Measurements from ENCODE around the gene MISP. TPM values are rescaled to one million over a fixed set of nuclear protein-coding genes. Genes with fewer than 3 reads are reported as not detected.

The MISP gene
- total and polyA plus RNA-seq, 2 of the 13 experiments (the other 11 are each of a cell fraction or from before 2014, with no cell fraction given), result 0.67 to 1.3 TPM

GRCh38 chr19:757811-758668, 7.1 kb downstream of the MISP start (continued):
- TF ChIP-seq, protein P1, sequence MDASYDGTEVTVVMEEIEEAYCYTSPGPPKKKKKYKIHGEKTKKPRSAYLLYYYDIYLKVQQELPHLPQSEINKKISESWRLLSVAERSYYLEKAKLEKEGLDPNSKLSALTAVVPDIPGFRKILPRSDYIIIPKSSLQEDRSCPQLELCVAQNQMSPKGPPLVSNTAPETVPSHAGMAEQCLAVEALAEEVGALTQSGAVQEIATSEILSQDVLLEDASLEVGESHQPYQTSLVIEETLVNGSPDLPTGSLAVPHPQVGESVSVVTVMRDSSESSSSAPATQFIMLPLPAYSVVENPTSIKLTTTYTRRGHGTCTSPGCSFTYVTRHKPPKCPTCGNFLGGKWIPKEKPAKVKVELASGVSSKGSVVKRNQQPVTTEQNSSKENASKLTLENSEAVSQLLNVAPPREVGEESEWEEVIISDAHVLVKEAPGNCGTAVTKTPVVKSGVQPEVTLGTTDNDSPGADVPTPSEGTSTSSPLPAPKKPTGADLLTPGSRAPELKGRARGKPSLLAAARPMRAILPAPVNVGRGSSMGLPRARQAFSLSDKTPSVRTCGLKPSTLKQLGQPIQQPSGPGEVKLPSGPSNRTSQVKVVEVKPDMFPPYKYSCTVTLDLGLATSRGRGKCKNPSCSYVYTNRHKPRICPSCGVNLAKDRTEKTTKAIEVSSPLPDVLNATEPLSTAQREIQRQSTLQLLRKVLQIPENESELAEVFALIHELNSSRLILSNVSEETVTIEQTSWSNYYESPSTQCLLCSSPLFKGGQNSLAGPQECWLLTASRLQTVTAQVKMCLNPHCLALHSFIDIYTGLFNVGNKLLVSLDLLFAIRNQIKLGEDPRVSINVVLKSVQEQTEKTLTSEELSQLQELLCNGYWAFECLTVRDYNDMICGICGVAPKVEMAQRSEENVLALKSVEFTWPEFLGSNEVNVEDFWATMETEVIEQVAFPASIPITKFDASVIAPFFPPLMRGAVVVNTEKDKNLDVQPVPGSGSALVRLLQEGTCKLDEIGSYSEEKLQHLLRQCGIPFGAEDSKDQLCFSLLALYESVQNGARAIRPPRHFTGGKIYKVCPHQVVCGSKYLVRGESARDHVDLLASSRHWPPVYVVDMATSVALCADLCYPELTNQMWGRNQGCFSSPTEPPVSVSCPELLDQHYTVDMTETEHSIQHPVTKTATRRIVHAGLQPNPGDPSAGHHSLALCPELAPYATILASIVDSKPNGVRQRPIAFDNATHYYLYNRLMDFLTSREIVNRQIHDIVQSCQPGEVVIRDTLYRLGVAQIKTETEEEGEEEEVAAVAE (CRISPR knock-in tag; IDR thresholded peaks at IDR 0.05; ENCODE audit: borderline replicate concordance), result no peak
- no peak for TF ChIP-seq TP53 (CRISPR knock-in tag; conservative IDR thresholded peaks at IDR 0.05)
- TF ChIP-seq, protein P2, sequence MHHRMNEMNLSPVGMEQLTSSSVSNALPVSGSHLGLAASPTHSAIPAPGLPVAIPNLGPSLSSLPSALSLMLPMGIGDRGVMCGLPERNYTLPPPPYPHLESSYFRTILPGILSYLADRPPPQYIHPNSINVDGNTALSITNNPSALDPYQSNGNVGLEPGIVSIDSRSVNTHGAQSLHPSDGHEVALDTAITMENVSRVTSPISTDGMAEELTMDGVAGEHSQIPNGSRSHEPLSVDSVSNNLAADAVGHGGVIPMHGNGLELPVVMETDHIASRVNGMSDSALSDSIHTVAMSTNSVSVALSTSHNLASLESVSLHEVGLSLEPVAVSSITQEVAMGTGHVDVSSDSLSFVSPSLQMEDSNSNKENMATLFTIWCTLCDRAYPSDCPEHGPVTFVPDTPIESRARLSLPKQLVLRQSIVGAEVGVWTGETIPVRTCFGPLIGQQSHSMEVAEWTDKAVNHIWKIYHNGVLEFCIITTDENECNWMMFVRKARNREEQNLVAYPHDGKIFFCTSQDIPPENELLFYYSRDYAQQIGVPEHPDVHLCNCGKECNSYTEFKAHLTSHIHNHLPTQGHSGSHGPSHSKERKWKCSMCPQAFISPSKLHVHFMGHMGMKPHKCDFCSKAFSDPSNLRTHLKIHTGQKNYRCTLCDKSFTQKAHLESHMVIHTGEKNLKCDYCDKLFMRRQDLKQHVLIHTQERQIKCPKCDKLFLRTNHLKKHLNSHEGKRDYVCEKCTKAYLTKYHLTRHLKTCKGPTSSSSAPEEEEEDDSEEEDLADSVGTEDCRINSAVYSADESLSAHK (CRISPR knock-in tag; IDR thresholded peaks at IDR 0.05; ENCODE audit: borderline replicate concordance), result no peak

DNA sequence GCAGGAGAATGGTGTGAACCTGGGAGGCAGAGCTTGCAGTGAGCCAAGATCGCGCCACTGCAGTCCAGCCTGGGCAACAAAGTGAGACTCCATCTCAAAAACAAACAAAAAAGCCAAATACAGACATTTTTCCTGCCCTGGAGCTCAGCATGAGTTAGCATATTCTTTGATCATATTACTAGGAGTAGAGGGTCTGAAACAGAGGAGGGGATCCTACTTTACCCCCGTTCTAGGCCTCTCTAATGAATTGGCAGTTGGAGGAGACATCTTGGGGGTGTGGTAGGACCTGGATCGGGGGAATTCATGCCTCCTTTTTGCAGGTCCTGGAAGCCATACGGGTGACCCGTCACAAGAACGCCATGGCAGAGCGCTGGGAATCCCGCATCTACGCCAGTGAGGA, 12.3 kb downstream of the MISP start:
- CTCF ChIA-PET (ENCODE audit: low intra/inter-chr PET ratio, low total read pairs), result no interaction called here
- FAIRE-seq (no peak), DNase-seq (ENCODE audit: low spot score) (no peak), ATAC-seq (no peak)
- no peaks in the 10 kb centered on the region for H3K27me3 ChIP-seq (ENCODE audit: control insufficient read depth in 1 of 2, insufficient read depth in 2 of 2, low read length in 2 of 2)
- no TSS peak for BruUV-seq (replicated peaks)
- H3K9ac ChIP-seq (ENCODE audit: insufficient read depth, low read depth, low read length), result no peak overlapping the region
- H3K9me3 ChIP-seq (ENCODE audit: low read length), result no peaks in the 10 kb centered on the region; the same call in 1 of the 2 replicates
- H3K79me2 ChIP-seq (ENCODE audit: insufficient read depth, low read length), result no peaks in the 10 kb centered on the region
- H3K27ac ChIP-seq (ENCODE audit: extremely low read length, insufficient read depth, low read length), result no peak overlapping the region
- no peaks in the 10 kb centered on the region for H4K20me1 ChIP-seq (ENCODE audit: insufficient read depth, low read length)
- H3K36me3 ChIP-seq (replicated peaks in 1 of 2; ENCODE audit: control insufficient read depth in 1 of 2, insufficient read depth in 2 of 2, low read length in 2 of 2), result no peaks in the 10 kb centered on the region
- WGBS (ENCODE audit: low lambda C conversion rate), result 96% methylated on average over 5 of the region's 10 CpGs
- no peak overlapping the region for H2AFZ ChIP-seq (ENCODE audit: low read length)
- intact Hi-C loops (cut with micrococcal nuclease; ENCODE audit: unreplicated experiment) (no loop called here), in situ Hi-C loops (cut with HindIII; ENCODE audit: extremely low pct_ligation_motif_present, low pct_unique_long_range_greater_than_20kb) (loop anchor here (10.0 kb wide), 2 partner anchors 92 to 222 kb away; partner anchors contain the start of genes CFD, ELANE and WDR18)
- POLR2A ChIA-PET, result no interaction called here
- H3K4me1 ChIP-seq (ENCODE audit: insufficient read depth, low read length), result peaks cover 8% of the 10 kb centered on the region; the same call in 1 of the 2 replicates
- H3K4me3 ChIP-seq (replicated peaks in 1 of 3; ENCODE audit: insufficient read depth in 1 of 3, low read depth in 2 of 3, low read length in 3 of 3), result no peak overlapping the region
- TF ChIP-seq RBFOX2 (IDR thresholded peaks at IDR 0.05; ENCODE audit: low read depth, low read length) (no peak), SNAI1 (CRISPR knock-in tag; IDR thresholded peaks at IDR 0.05; ENCODE audit: borderline replicate concordance) (no peak), ZMYM3 (CRISPR knock-in tag; IDR thresholded peaks at IDR 0.05) (0 out of 2 replicates have a peak, but pooled peaks have one; percentile 49)
- H3K4me2 ChIP-seq (ENCODE audit: low read depth, low read length), result no peak overlapping the region

Measured in HepG2 (cell line).